ENCODE measurements around the gene INPP5F.

DNA sequence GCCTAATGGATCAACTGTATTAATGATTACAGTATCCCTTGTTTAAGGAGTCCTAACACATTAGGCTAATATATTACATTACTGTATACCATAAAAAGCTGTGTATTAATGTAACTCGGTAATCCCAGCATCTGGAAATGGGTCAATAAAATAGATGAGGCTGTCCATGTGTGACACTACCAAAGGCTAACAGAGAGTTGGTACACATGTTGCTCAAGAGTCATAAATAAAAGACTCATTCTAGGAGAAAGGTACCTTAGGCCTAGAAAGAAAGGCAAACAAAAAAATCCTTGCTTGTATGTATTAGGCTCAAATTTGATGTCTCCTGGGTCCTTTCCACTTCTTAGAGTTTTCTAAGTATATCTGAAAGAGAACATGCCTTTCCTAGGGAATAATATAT, 132.2 kb downstream of the INPP5F start:
- no peak for TF ChIP-seq EZH2phosphoT487 (conservative IDR thresholded peaks at IDR 0.05; ENCODE audit: low read length)
- TF ChIP-seq, protein P1, sequence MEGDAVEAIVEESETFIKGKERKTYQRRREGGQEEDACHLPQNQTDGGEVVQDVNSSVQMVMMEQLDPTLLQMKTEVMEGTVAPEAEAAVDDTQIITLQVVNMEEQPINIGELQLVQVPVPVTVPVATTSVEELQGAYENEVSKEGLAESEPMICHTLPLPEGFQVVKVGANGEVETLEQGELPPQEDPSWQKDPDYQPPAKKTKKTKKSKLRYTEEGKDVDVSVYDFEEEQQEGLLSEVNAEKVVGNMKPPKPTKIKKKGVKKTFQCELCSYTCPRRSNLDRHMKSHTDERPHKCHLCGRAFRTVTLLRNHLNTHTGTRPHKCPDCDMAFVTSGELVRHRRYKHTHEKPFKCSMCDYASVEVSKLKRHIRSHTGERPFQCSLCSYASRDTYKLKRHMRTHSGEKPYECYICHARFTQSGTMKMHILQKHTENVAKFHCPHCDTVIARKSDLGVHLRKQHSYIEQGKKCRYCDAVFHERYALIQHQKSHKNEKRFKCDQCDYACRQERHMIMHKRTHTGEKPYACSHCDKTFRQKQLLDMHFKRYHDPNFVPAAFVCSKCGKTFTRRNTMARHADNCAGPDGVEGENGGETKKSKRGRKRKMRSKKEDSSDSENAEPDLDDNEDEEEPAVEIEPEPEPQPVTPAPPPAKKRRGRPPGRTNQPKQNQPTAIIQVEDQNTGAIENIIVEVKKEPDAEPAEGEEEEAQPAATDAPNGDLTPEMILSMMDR (IDR thresholded peaks at IDR 0.05; ENCODE audit: insufficient read depth, low read length, poor library complexity, severe bottlenecking), result no peak

Data from SU-DHL-6 (cell line).